ENCODE measurements around the gene GLI3.

Gene GLI3

GRCh38 chr7:42175834-42176723 lies 60.9 kb downstream of the GLI3 start:
- no peak for DNase-seq (ENCODE audit: low read depth)

DNA sequence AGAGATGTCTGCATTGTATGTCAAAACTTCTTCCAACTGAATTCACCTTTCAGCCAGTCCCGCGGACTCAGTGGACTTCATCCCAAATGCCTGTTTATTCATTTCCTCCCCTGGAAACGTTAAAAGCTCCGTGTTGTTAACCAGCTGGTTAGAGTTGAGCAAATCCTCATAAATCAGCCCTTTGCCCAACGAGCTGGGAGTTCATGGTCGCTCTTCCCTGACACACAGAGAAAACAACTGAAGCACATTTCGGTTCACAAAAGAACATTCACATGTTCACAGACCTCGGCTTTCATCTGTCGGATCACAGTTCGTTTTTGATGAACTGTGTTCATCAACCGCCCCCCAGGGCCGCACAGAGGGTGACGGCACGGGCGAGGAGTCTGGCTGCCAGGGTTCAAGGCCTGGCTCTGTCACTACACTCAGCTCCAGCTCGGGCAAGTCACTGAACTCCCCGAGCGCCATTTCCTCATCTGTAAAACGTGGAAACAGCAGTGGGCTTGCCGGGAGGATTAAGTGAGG lies 62.6 kb downstream of the GLI3 start:
- DNase-seq (ENCODE audit: low read depth) = no peak

DNA sequence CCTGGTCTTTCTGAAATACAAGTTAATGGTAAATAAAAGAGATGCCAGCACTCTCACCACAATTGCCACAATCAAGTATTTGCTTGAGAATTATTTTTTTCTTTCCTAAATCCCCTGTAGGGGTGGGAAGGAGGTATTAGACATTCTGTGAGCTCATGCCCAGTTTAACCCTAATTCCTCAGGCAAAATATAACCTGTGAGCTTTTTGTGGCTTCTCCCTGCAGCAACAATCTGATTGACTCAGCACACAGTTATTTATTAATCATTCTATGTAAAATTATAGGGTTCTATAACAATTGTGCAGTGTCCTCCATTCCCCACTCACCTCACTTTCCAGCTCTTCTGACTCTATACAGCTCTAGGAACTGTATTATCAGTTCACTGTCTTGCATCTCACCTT lies 66.3 kb downstream of the GLI3 start:
- DNase-seq (ENCODE audit: low read depth) = no peak

- no peak for DNase-seq (ENCODE audit: low read depth)
These were observed 68.5 kb downstream of the GLI3 start for GRCh38 chr7:42168512-42168911.

- DNase-seq (ENCODE audit: low read depth) = no peak
These were observed 69.3 kb downstream of the GLI3 start for GRCh38 chr7:42167631-42168236.

DNA sequence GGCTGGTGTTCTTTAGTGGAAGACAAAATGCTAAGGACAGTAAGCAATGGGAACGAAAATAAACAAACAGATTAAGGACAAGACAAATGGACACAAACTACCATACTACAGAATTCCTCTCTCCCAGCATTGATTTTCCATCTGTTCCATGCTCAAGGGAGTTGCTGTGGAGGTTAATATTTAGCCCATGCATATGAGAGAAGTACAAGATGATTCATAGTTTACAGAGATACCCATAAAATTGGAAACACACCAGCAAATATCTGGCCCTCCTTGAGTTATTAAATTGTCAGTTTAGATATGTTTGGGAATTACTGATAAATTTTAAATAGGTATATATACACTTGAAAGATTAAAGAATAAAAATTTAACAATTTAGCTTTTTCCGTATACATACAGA lies 69.8 kb downstream of the GLI3 start:
- no peak for DNase-seq (ENCODE audit: low read depth)

- no peak for DNase-seq (ENCODE audit: low read depth)
These were observed 72.1 kb downstream of the GLI3 start for GRCh38 chr7:42164881-42165428.

DNA sequence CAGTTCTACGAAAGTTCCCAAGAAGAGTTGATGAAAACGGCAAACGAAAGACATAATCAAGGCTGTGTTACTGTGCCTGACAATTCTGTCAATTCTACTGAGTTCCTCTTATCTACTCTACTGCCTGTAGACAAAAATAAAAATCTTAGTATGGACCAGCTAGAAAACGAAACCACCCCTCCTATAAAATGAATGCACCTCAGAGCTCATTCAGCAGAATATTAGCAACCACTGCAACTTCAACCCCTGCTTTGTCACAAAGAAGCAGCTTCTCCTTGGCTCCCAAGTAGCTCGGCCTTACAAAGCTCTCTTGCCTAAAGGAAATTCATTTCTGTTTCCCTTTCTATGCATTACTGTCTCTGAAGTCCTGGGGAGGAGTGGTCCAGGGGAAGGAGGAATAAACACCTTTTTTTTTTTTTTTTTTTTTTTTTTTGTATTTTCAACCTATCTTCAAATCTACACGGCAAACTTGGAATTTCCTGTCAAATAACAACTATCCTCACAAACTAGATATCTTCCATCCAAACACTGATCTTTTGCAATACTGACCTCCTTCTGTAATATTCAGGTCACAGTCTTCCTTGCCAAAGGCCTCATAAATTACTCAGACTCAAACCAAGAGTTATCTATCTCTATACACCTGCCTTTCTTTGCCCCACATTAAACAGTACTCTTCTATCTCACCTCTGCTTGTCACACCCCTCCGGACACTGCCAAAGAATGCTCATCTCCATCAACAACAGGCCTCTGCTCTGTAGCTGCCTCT lies 74.3 kb downstream of the GLI3 start:
- DNase-seq (ENCODE audit: low read depth) = no peak

GRCh38 chr7:42161719-42162118 lies 75.3 kb downstream of the GLI3 start:
- DNase-seq (ENCODE audit: low read depth) = no peak

- DNase-seq (ENCODE audit: low read depth) = no peak
These were observed 75.9 kb downstream of the GLI3 start for GRCh38 chr7:42161110-42161509.

DNA sequence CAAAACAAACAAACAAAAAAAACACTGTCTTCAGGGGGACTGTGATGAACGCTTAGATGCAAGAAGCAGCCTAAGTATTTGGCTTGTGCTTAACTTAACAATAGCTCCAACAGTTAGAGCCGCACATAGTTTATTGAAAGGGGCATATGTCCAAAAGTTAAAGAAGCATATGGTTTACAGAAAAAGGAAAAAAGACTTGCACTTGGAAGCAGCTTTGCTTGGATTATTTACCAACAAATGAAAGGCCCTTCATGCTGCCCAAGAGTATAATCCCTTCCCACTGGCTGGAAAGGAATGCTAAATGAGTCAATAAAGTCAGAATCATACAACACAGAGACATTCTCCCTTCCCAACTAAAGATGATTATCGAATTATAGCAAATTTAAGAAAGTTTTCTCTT lies 77.9 kb downstream of the GLI3 start:
- no peak for DNase-seq (ENCODE audit: low read depth)

DNA sequence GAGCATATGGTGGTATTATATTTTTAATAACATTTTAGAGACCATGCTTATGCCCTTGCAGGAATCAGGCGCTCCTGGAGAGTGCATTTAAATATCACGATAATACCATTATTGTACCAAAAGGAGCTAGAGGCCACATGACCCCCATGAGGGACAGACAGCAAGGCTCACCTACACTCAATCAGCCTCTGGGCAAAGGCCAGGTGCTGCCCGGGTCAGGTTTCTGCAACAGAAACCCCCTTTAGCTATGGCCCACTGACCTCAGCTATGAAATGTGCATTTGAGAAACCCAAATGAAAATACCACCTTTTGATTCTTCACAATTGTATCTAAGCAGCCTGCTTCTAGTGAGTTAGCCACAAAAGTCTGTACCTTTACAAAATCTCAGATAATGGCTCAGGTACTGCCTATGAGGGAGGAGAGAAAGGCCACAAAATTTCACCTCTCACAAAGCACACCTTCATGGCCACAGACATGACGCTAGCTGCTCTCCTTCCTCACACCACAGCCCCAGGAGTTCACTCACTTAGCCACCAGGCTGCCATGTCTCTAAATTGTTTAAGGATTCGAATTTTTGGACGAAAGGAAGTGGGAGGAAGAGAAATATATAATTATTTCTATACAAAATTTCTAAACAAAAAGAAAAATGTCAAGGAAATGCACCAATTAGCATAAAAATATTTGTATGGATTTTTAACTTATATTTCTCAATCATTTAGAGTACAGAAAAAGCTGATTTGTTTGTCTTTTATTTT lies 79.9 kb downstream of the GLI3 start:
- DNase-seq (ENCODE audit: low read depth) = no peak

DNA sequence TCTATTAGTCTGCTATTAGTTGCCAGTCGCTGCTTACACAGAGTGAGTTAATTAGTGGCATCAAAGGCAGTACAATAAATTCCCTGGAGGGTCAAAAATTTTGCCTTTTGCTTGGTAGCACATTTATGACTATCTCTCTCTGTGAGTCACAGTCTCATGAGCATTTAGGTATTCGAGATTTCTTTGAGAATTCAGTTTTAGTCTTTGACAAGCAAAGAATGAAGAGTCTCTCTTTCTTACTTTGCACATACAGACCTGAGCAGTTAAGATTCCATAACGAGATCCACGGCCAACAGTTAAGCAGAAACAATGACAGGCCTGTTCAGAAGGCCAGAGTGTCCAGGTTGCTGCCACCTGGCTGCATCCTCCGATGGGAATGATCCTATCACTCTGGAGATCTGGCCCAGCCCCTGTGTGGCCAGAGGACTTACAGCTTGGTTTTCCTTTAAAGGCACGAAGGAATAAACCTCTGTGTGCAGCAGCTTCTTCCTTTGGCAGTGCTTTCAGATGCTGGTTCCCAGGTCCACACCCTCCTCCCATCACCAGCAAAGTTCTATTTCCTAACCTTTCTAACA lies 80.6 kb downstream of the GLI3 start:
- DNase-seq (ENCODE audit: low read depth) = no peak

DNA sequence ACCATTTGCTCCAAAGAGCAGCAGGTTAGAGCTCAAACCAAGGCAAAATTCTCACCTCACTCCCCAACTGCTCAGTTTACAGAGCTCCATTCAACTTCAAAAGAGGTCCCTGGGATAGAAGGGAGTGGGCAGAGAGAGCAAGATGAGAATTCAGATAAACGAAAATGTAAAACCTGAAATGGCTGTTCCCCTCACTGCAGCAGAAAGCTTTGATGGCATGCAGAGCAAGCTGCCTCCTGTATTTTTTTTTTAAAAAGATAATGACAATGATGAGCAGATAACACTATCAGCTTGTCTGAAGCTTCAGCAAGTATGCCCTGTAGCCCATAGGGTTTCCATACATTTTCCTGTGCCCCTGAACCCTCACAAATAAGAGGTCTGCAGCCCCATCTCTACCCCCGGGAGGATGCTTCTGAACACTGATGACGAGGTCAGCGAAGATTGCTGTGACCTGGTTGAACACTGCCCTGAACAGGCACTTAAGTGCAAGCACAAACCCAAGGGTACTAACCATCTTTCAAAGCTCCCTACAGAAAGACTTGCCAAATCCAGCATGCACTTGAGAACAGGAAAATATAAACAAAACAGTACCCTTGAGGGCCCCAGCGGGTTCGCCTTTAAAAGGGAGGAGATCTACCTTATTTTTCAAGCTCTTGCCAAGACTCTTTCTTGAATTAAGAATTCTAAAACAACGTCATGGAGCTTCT lies 81.3 kb downstream of the GLI3 start:
- DNase-seq (ENCODE audit: low read depth) = no peak

- no peak for DNase-seq (ENCODE audit: low read depth)
These were observed 82.8 kb downstream of the GLI3 start for GRCh38 chr7:42154173-42154572.

- DNase-seq (ENCODE audit: low read depth) = no peak
These were observed 84.4 kb downstream of the GLI3 start for GRCh38 chr7:42152329-42153205.

GRCh38 chr7:42151309-42151708 lies 85.7 kb downstream of the GLI3 start:
- no peak for DNase-seq (ENCODE audit: low read depth)

GRCh38 chr7:42145539-42145938 lies 91.5 kb downstream of the GLI3 start:
- no peak for DNase-seq (ENCODE audit: low read depth)

DNA sequence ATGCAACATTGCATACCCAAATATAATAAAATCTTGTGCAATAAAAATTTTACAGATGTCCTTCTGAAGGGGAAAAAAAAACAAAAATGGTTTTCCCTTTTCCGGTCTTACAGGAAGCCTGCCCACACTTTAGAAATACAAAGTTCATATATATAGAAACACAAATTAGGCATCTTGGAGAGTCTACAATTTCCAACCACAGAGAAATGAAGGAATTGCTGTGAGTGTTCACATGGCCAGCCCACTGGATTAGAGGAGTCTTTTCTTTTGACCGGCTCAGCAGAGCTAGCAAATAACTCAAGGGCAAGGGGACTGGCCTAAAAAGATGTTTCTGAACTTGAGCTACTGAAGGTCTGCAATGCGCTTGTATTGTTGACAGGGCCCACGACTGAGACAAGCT lies 92.4 kb downstream of the GLI3 start:
- no peak for DNase-seq (ENCODE audit: low read depth)
